NCI-H187 treated with DMSO at 0.1 percent for 48 hours (cell line): ENCODE results near the gene YWHAB.
"Not testable (repeated sequence)": the region's sequence is repeated elsewhere in the genome, so short reads cannot be mapped to it uniquely, and the experiment has no call there.

ENCODE experiments used
- DNase-seq: peaks from one replicate; lab custom pipeline; 2025; lab: John Stamatoyannopoulos, UW

YWHAB gene

DNA sequence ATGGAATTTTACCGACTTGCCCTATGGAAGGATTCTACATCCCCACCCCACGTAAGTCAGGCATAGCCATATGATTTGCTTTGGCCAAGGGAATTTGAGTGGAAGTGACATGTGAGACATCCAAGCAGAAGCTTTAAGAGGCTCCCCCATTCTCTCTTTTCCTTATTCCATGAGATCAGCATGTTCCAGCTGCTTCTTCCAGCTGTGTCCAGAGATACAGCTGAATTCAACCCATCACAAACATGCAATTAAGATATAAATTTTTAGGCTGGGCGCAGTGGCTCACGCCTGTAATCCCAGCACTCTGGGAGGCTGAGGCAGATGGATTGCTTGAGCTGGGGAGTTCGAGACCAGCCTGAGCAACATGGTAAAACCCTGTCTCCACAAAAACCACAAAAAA lies 16.0 kb upstream of the YWHAB start:
- no peak for DNase-seq

- not testable (repeated sequence) for DNase-seq
Observed at GRCh38 chr20:44882360-44882759, 3.1 kb upstream of the YWHAB start.

DNA sequence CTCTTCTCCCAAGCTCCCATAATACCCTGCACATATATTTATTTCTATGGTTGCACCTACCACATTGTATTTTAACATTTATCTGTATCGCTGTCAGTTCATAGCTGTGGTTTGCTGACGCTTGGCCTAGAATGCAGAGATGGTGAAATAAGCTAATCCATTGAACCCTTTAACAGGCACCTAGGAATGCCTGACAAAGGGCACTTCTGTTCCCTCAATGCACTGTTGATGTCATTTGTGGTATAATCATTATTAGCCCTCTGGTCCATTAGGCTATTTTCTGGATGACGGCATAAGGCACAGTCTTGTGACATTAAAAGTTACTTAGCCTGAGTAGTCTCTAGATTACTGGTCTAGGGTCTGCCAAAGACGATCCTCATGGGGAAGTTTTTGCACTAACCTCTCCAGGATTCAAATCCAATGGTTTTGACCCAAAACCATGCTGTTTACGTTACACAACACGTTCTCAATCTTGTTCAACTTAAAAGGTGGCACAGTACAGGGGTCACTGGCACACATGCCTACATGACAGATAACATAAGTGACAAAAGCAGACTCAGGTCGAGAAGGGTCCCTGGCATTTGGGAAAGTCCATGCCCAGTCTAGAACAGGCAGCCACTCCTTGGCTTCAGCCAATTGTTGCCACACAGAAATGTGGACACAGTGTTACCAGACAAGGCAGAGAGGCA lies 2.1 kb upstream of the YWHAB start:
- no peak for DNase-seq

- DNase-seq, result no peak
Observed at GRCh38 chr20:44884907-44885391, 556 bp upstream of the YWHAB start.

- DNase-seq, result no peak
Observed at GRCh38 chr20:44886266-44886651, 754 bp downstream of the YWHAB start.

GRCh38 chr20:44886828-44887227 lies 1.3 kb downstream of the YWHAB start:
- DNase-seq, result no peak

DNA sequence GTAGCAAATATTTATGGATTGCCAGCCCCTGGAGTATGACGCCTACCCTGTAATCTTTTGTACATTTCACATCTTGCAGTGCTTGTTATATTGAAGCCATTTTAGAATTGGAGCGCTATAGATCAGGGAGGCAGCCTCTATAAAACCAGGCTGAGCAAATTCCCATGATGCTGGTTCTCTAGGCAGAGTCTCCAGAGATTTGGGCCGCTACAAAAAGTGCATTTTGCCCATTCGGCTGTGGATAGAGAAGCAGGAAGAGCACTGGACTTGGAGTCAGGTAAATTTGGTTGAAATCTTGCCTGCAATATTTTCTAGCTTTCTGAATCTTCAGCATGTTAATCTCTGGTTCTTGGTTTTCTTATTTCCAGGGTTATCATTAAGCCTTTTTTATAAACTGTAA lies 2.0 kb downstream of the YWHAB start:
- DNase-seq, result no peak

DNA sequence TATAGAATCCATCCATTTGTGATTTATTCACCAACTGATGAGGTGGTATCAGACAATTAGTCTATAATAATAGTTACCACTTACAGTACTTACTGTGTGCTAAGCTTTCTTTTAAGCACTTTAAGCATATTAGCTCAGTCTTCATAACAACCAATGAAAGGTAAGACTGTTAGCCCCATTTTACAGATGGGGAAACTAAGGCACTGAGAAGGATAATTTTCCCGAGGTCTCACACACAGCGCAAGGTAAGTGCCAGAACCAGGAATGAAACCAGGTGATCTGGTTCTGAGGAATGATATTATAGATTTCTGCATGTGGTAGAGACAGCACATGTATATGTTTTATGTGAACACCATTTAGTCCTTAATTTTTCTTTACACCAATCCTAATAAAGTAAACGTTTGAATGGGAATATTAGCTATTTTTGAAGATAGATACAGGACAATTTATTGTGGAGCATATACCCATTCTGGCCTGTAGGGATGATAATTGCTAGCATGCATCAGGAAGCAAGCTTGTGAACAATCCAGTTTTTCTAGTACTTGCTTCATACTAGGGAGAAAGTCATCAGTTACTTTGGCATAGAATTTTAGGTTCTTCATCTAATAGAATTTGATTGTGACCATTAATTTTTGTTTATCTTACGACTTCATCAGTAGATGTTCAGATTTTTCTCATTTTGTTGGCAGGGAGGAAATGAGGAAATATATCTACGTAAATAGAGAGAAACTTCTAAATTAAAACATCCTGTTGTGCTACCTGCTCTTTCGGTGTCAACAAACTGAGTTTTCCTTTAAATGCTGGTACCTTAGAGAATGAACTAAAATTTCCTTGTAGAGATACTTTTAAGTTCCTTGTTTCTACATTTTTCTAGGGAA lies 3.0 kb downstream of the YWHAB start:
- DNase-seq, result no peak

DNA sequence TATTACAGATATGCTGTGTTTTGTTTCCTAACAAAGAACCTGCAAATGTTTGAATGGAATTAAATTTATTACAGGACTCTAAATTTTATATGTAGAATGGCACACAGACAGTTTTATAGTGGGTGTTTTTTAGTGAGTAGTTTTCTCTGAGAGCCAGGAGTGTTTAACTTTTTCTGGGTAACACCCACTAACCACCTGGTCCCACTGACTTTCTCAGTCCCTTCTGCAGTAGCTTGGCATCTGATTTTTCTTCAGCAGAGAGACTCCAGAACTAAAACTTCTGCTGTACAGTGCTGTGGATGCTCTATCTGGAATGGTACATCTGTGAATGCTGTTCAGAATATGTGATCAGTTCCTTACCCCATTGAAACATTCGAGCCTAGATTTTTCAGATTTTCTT lies 6.3 kb downstream of the YWHAB start:
- no peak for DNase-seq

DNA sequence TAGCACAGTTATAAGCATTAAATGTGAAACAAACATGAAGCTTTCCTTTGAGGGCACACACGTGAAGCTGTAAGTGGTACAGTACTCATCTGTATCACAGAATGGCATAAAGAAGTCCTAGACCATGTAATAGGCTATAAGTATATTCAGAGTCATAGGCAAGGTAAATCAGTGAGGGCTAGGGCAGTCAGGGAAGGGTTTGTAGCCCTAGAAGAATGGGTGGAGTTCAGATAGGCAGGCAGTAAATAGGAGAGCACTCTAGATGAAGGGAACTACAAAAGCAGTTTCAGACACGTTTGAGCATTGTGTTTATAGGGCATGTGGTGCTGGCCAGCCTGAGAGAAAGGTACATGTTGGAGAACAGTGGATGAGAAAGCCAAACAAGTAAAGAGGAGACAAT lies 9.5 kb downstream of the YWHAB start:
- DNase-seq, result no peak

- no peak for DNase-seq
Observed at GRCh38 chr20:44896583-44896982, 11.1 kb downstream of the YWHAB start.

- DNase-seq, result no peak
Observed at GRCh38 chr20:44897133-44897532, 11.6 kb downstream of the YWHAB start.

GRCh38 chr20:44900231-44900854 lies 14.8 kb downstream of the YWHAB start:
- no peak for DNase-seq

DNA sequence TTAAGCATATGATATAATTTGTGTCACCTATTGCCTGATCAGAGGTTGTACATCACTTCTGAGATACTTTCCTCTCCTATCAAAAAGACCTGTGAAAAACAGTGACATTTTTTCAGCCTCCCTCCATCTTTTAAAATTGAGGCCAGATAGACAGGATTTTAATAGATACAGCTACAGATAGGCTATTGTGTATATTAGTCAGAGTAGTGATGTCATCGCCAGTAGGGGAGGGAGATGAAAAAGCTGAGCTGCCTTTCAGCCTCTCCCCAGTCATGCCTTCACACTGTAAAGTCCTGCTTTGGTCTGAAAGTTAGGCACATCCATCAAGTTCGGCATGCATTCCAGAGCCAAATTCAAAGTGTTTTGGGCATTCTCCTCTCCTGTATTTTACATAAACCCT lies 16.5 kb downstream of the YWHAB start:
- no peak for DNase-seq

- no peak for DNase-seq
Observed at GRCh38 chr20:44904377-44904776, 18.9 kb downstream of the YWHAB start.

DNA sequence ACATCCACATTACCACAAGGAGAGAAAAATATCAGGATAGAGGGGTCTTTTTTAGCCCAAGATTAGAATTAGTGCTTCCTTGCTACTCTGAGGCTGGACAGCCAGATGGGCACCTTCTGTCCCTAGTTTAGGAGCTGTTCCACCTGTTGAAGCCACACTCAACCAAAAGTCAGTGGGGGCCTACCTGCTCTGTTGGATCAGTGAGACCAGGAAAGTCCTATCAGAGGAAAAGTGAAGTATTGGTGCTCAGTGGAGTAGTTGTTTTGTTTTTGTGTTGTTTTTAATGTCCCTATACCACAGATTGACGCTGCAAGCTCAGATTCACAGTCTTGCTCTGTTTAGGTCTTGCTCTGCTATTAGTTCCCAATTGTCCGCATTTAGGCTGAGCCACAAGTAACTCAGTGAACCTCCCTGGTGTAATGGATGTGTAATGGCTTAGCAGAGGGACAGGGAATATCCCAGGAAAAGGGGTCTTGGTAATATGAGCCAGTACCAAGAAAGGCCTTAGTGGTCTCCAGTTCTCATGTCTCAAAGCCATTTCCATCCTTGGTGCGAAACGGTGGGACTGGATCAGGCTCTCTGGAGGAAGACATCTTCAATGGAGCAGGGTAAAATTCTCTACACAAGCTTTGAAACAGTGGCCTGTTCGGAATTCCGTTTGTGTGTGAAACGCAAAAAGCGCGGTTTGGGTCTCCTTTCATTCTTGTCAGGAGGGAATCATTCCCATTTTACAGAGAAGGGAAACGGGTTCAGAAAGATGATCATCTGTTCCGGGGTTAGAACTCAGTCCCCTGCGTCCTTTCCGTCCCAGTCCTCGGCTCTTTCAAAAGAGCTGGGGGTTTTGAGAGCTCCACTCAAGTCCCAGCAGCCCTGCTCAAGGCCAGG lies 23.7 kb downstream of the YWHAB start:
- DNase-seq, result no peak

DNA sequence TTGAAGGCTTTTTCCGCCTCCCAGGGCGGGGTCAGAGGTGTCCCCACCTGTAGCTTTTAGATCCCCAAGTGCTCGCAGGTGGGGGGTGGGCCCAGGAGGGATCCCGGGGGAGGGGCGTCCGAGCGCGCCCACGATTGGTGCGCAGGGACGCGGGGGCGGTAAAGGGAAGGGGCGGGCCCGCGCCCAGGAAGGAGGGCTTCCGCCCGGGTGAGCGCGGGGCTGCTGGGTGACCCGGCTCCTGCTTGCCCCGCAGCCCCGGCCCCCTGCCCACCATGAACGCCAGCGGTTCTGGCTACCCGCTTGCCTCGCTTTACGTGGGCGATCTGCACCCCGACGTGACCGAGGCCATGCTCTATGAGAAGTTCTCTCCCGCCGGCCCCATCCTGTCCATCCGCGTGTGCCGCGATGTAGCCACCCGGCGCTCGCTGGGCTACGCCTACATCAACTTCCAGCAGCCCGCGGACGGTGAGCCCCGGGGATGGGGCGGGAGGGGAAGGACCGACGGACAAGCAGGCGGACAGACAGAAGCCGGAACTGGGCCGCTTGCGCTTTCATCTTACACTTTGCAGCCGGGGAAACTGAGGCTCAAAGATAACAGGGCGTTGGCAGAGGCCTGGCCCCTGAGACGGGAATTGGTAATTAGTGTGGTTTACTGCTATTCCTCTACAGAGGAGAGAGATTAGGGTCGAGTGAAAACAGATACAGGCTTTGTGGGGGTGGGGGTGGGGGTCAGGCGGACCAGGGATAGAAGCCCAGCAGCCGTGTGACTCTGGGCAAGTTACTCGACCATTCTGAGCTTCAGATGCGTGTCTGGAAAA lies 24.6 kb downstream of the YWHAB start, which contains the start of gene PABPC1L:
Gene PABPC1L, plus strand, starts transcription at position 189 of the 818 bp plus-strand sequence. Its CDS starts 84 bp downstream, at position 273.
- peak; percentile 9 for DNase-seq

- DNase-seq, result no peak
Observed at GRCh38 chr20:44910690-44911262, 25.3 kb downstream of the YWHAB start.

DNA sequence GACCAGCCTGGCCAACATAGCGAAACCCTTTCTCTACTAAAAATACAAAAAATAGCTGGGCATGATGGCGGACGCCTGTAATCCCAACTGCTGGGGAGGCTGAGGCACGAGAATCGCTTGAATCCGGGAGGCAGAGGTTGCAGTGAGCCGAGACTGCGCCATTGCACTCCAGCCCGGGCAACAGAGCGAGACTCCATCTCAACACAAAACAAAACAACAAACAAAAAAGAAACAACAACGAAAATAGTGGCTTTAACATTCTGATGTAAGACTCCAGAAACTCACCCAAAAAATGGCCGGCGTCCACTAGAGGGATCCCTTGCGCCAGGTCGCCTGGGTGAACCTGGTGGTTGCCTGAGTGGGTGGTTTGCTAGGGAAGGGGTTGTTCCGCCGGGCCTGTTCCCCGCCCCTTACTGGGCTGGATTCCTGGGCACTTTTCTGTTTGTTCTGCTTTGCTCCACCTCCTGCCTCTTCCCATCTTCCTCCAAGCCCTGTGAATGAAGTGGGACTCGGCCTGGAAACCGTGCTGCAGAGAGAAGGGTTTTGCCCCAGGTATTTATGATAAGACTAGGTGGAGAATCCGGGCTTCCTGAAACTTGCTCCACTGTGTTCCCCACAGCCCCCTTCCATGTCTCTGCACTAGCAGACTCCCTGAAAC lies 25.9 kb downstream of the YWHAB start:
- no peak for DNase-seq

DNA sequence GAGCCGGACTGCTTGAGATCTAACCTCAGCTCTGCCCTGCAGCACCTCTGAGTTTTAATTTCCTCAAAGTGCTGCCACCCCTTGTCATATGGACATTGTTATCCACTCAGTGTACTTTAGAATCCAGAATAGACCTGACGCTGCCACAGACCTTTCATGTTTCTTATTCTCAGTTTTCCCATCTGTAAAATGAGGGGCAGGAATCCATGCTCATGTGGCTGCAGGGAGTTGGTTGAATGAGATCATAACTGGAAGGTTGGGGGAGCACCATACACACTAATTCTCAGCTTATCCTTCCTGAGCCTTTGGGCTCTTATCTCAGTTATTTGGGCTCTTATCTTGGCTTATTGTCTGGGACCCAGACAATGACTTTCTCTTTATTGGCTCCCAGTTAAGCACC lies 26.7 kb downstream of the YWHAB start:
- DNase-seq, result no peak
